GM12878 (cell line): Measurements from ENCODE around the gene GMCL2. TPM values are rescaled to one million over a fixed set of nuclear protein-coding genes. Genes with fewer than 3 reads are reported as not detected.
A peak's percentile ranks its signal among the peaks of the same experiment; 100 is the strongest.

ENCODE experiments used
- ATAC-seq: fragments of 200-7000 bp; cut with Tn5 transposase; 3 replicates; pipeline ENCODE4 v1.9.1; 2020; ENCODE audit warnings: mild to moderate bottlenecking, moderate library complexity
- BruUV-seq: library from RNA; stranded (reverse); fragments of 400-500 nt; replicated peaks from 2 replicates; lab custom pipeline; 2021; lab: Mats Ljungman, UMichigan
- CTCF ChIA-PET: fragments of 300-600 bp; sonication (Branson Sonifier 250); formaldehyde crosslinking; extraction: SDS; loops from one replicate; lab custom pipeline; 2021; ENCODE audit warnings: inconsistent platforms; lab: Yijun Ruan, JAX
- POLR2A ChIA-PET: fragments of 350-600 bp; formaldehyde crosslinking; extraction: SDS; loops from one replicate; lab custom pipeline; 2021; ENCODE audit warnings: inconsistent platforms; lab: Charles Lee
- RAD21 ChIA-PET: fragments of 300-600 bp; sonication (Branson Sonifier 250); formaldehyde crosslinking; loops from one replicate; lab custom pipeline; 2023; ENCODE audit warnings: antibody characterized with exemption; ENCODE audit not compliant: unreplicated experiment; lab: Charles Lee
- SMC1A ChIA-PET: fragments of 300-600 bp; sonication (Branson Sonifier 250); formaldehyde crosslinking; loops from one replicate; lab custom pipeline; 2023; ENCODE audit not compliant: unreplicated experiment, uncharacterized antibody; lab: Charles Lee
- DNase-seq: peaks from one replicate; pipeline ENCODE4 v3.0.0-alpha.2; 2011; ENCODE audit warnings: low read depth, low spot score
- FAIRE-seq: peaks from 3 replicates; lab custom pipeline; 2011; peaks lifted over from hg19 to GRCh38; lab: Jason Lieb, UNC
- H2AFZ ChIP-seq: 2 replicates; pipeline ENCODE4 v1.6.0; 2011; ENCODE audit warnings: low read depth, low read length, control low read depth; ENCODE audit not compliant: control insufficient read depth
- H3K27ac ChIP-seq: 2 replicates; pipeline ENCODE4 v1.5.1; 2011; ENCODE audit warnings: control low read depth; ENCODE audit not compliant: control insufficient read depth, insufficient read depth
- H3K27me3 ChIP-seq, 2 experiments: replicated peaks in 1 of 2; 2 replicates each; pipeline versions ENCODE4 v1.6.0 to v1.6.1; 2011; ENCODE audit warnings: low read length in 1 of 2; ENCODE audit not compliant: control insufficient read depth in 2 of 2, insufficient read depth in 2 of 2
- H3K36me3 ChIP-seq, 2 experiments: 2 replicates each; pipeline ENCODE4 v1.5.1; 2011; ENCODE audit warnings: low read length in 1 of 2; ENCODE audit not compliant: control insufficient read depth in 2 of 2, insufficient read depth in 2 of 2
- H3K4me1 ChIP-seq: 2 replicates; pipeline ENCODE4 v1.6.1; 2011; ENCODE audit warnings: mild to moderate bottlenecking, low read length, moderate library complexity, mixed read lengths; ENCODE audit not compliant: control insufficient read depth, insufficient read depth
- H3K4me2 ChIP-seq: 2 replicates; pipeline ENCODE4 v1.6.0; 2011; ENCODE audit warnings: control low read depth; ENCODE audit not compliant: control insufficient read depth, insufficient read depth
- H3K4me3 ChIP-seq: fragments of 200-600 bp; sonication (generic); 2 replicates; pipeline ENCODE4 v1.5.1; 2016
- H3K79me2 ChIP-seq: 2 replicates; pipeline ENCODE4 v1.6.0; 2011; ENCODE audit warnings: low read length; ENCODE audit not compliant: control insufficient read depth, insufficient read depth
- H3K9ac ChIP-seq: 2 replicates; pipeline ENCODE4 v1.8.0; 2011; ENCODE audit warnings: low read length, control low read depth, mixed read lengths; ENCODE audit not compliant: control insufficient read depth, insufficient read depth
- H3K9me3 ChIP-seq: replicated peaks from 3 replicates; pipeline ENCODE4 v1.5.1; 2011; ENCODE audit warnings: mild to moderate bottlenecking, low read length; ENCODE audit not compliant: control insufficient read depth, insufficient read depth
- H4K20me1 ChIP-seq: 2 replicates; pipeline ENCODE4 v1.6.0; 2011; ENCODE audit not compliant: control insufficient read depth, insufficient read depth
- IKZF2 ChIP-seq, 2 experiments: fragments of 450-650 bp; IDR thresholded peaks; 2 replicates each; pipeline ENCODE4 v1.6.1; 2017; ENCODE audit warnings: mild to moderate bottlenecking in 2 of 2, moderate library complexity in 2 of 2
- TCF3 ChIP-seq: IDR thresholded peaks from 2 replicates; pipeline ENCODE4 v1.6.1; 2012; ENCODE audit warnings: low read depth, mild to moderate bottlenecking, low read length, borderline replicate concordance; ENCODE audit not compliant: insufficient read depth
- WGBS: methylation state at CpG from one replicate; pipeline ENCODE4 v1.1.6; 2016; ENCODE audit warnings: low lambda C conversion rate; ENCODE audit not compliant: insufficient replicate concordance, insufficient coverage; ENCODE audit errors: missing lambda C conversion rate; 5-methylcytosine and 5-hydroxymethylcytosine counted together
- in situ Hi-C: fragments of 300-500 bp; cut with MboI; formaldehyde crosslinking; loops from 9 replicates; pipeline ENCODE4 v1.14.3; 2018; ENCODE audit warnings: mixed read lengths
- intact Hi-C: fragments of 100-400 bp; cut with micrococcal nuclease; formaldehyde crosslinking; loops from one replicate; pipeline ENCODE4 v1.14.2; 2022; ENCODE audit not compliant: unreplicated experiment
- polyA plus RNA-seq, 11 experiments: library from polyadenylated mRNA; depleted of rRNA in 4 of 11; unstranded in 6 of 11; stranded (reverse) in 5 of 11; fragments of >200 nt; fragmentation: Nextera tagmentation in 4 of 11; fragmentation: Illumina TruSeq in 1 of 11; extraction: Ambion mirVana in 4 of 11; extraction: Trizol in 1 of 11; gene quantifications; 1 replicate in 1 of 11; 2 replicates in 10 of 11; pipeline versions ENCODE4 v1.2.1 to v1.2.3, GENCODE V29; 2011 to 2016; ENCODE audit warnings: inconsistent platforms in 2 of 11, missing spikeins in 2 of 11, low read depth in 1 of 11
- total RNA-seq, 4 experiments: library from RNA; depleted of rRNA in 3 of 4; stranded (reverse); fragments of >200 nt in 3 of 4; fragmentation: Illumina TruSeq in 1 of 4; extraction: Trizol in 1 of 4; gene quantifications; 2 replicates each; pipeline versions ENCODE4 v1.2.1 to v1.2.3, GENCODE V29; 2013 to 2021
- TF ChIP-seq, protein P1 (sequence below): fragments of 450-650 bp; IDR thresholded peaks from 2 replicates; pipeline ENCODE4 v1.6.1; 2017; ENCODE audit warnings: mild to moderate bottlenecking, moderate library complexity
- TF ChIP-seq, protein P2 (sequence below): fragments of 450-650 bp; IDR thresholded peaks from 2 replicates; pipeline ENCODE4 v1.6.1; 2016; ENCODE audit warnings: mild to moderate bottlenecking

Gene GMCL2
- total and polyA plus RNA-seq, 10 of the 15 experiments (the other 5 are each of a cell fraction or from before 2014, with no cell fraction given) = 0.07 TPM; not detected in 9

DNA sequence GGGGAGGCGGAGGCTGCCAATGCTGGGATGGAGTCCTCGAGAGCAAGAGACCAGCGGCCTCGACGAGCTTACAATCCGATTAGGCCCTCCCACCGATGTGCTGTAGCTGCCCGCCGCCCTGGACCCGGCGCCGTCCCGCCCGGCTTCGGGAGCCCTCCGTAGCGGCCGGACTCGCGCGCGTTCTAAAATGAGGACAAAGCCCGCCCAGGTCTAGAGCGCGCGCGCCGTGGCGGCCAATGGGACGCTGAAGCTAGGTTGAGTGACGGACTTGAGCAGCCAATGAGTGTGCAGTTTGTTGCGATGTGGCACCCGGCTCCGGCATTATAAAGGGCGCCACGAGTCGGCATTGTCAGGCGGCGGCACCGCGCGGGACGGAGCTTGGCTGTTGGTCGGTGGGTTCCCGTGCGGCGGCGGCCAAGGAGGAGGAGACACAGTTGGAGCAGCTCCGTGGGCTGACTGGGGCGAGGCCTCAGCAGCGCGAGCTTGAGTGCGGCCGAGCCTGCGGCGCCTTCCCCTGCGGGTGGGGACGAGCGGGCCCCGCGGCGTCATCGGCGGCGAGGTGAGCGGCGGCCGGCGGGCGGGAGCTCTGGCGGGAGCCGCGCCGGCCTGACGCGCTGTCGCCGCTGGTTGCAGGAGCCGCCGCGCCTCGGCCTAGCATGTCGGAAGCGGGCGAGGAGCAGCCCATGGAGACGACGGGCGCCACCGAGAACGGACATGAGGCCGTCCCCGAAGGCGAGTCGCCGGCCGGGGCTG lies 17.2 kb upstream of the GMCL2 start, which contains the start of gene HNRNPAB (continued):
- TF ChIP-seq, protein P1, sequence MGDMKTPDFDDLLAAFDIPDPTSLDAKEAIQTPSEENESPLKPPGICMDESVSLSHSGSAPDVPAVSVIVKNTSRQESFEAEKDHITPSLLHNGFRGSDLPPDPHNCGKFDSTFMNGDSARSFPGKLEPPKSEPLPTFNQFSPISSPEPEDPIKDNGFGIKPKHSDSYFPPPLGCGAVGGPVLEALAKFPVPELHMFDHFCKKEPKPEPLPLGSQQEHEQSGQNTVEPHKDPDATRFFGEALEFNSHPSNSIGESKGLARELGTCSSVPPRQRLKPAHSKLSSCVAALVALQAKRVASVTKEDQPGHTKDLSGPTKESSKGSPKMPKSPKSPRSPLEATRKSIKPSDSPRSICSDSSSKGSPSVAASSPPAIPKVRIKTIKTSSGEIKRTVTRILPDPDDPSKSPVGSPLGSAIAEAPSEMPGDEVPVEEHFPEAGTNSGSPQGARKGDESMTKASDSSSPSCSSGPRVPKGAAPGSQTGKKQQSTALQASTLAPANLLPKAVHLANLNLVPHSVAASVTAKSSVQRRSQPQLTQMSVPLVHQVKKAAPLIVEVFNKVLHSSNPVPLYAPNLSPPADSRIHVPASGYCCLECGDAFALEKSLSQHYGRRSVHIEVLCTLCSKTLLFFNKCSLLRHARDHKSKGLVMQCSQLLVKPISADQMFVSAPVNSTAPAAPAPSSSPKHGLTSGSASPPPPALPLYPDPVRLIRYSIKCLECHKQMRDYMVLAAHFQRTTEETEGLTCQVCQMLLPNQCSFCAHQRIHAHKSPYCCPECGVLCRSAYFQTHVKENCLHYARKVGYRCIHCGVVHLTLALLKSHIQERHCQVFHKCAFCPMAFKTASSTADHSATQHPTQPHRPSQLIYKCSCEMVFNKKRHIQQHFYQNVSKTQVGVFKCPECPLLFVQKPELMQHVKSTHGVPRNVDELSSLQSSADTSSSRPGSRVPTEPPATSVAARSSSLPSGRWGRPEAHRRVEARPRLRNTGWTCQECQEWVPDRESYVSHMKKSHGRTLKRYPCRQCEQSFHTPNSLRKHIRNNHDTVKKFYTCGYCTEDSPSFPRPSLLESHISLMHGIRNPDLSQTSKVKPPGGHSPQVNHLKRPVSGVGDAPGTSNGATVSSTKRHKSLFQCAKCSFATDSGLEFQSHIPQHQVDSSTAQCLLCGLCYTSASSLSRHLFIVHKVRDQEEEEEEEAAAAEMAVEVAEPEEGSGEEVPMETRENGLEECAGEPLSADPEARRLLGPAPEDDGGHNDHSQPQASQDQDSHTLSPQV = no peak
- peak in 1 of 2 experiments; percentile 27; a peak in 1 of 4 replicates for TF ChIP-seq IKZF2 (IDR thresholded peaks at IDR 0.05)

DNA sequence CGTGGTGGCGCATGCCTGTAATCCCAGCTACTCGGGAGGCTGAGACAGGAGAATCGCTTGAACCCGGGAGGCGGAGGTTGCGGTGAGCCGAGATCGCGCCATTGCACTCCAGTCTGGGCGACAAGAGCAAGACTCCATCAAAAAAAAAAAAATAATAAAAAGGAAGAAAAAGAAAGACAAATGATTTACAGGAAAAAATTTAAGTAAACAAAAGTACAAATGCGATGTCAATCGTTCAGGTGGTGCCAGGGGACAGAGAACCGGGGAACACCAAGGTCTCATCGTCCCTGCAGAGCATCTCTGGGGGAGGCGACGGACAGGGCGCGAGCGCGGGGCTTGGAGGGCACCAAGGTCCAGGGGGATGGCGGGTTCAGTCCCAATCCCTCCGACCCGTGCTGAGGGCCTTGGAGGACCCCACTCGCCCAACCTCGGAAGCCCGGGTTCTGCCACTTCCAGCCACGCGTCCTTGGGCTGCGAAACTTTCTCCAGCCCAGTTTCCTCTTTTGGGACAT lies 16.6 kb upstream of the GMCL2 start:
- POLR2A ChIA-PET = interaction anchor here (0.7 to 1.5 kb wide), 6 partner anchors 9 to 88 kb away, joined by 3 to 13 read pairs (median 8); partner anchors contain the start of genes NHP2 and PHYKPL
- peak overlapping the region; percentile 91 for H2AFZ ChIP-seq
- H3K9me3 ChIP-seq = no peaks in the 10 kb centered on the region
- in situ Hi-C loops (no loop called here), intact Hi-C loops (no loop called here)
- H3K9ac ChIP-seq = peak overlapping the region; percentile 84
- H3K79me2 ChIP-seq = peaks cover 48% of the 10 kb centered on the region
- TSS peak; percentile 87 for BruUV-seq
- CTCF ChIA-PET = interaction anchor here (1.0 to 1.2 kb wide), 4 partner anchors 10 to 128 kb away, joined by 3 to 5 read pairs (median 4); no protein-coding TSS in a partner anchor
- no peaks in the 10 kb centered on the region for H3K27me3 ChIP-seq
- DNase-seq (no peak), ATAC-seq (peak; percentile 28), FAIRE-seq (no peak)
- SMC1A ChIA-PET = interaction anchor here (1.1 kb wide), 1 partner anchor 29 kb away, joined by 3 read pairs; the partner anchor contains the start of gene PHYKPL
- 25% methylated on average over 30 of the region's 30 CpGs for WGBS
- H3K4me2 ChIP-seq = peak overlapping the region; percentile 90
- H3K36me3 ChIP-seq = peaks cover 13 to 28% of the 10 kb centered on the region in 2 experiments
- H3K4me3 ChIP-seq = peak overlapping the region; percentile 76
- H3K4me1 ChIP-seq = peaks cover 15% of the 10 kb centered on the region
- H4K20me1 ChIP-seq = peaks cover 24% of the 10 kb centered on the region
- TF ChIP-seq, protein P2, sequence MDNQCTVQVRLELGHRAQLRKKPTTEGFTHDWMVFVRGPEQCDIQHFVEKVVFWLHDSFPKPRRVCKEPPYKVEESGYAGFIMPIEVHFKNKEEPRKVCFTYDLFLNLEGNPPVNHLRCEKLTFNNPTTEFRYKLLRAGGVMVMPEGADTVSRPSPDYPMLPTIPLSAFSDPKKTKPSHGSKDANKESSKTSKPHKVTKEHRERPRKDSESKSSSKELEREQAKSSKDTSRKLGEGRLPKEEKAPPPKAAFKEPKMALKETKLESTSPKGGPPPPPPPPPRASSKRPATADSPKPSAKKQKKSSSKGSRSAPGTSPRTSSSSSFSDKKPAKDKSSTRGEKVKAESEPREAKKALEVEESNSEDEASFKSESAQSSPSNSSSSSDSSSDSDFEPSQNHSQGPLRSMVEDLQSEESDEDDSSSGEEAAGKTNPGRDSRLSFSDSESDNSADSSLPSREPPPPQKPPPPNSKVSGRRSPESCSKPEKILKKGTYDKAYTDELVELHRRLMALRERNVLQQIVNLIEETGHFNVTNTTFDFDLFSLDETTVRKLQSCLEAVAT = peak; percentile 29; the same call in 1 of the 2 replicates
- no peak for TF ChIP-seq TCF3
- RAD21 ChIA-PET = no interaction called here
- peak overlapping the region; percentile 67 for H3K27ac ChIP-seq
